Coronary artery (tissue), 2 donors: ENCODE data around the gene PSAT1.

Experiments
- DNase-seq: peaks from one replicate; pipeline ENCODE4 v3.0.0-alpha.2; 2017; ENCODE audit warnings: low spot score
- H3K27ac ChIP-seq, 2 donors: fragments of 200-600 bp; sonication (generic); one replicate each; pipeline ENCODE4 v1.5.1; 2016 to 2019
- H3K4me3 ChIP-seq: fragments of 200-600 bp; sonication (generic); 2 replicates; pipeline ENCODE4 v1.5.1; 2016; ENCODE audit warnings: mild to moderate bottlenecking, moderate library complexity
- CTCF ChIP-seq: fragments of 200-600 bp; sonication (generic); IDR thresholded peaks from one replicate; pipeline ENCODE4 v1.5.1; 2019; ENCODE audit warnings: antibody characterized with exemption

PSAT1 gene

GRCh38 chr9:78286125-78286524 is 10.8 kb upstream of the PSAT1 start:
- DNase-seq: no peak
- TF ChIP-seq CTCF: no peak
- Histone ChIP-seq H3K4me3 (no peak overlapping the region), H3K27ac (no peak overlapping the region)

DNA sequence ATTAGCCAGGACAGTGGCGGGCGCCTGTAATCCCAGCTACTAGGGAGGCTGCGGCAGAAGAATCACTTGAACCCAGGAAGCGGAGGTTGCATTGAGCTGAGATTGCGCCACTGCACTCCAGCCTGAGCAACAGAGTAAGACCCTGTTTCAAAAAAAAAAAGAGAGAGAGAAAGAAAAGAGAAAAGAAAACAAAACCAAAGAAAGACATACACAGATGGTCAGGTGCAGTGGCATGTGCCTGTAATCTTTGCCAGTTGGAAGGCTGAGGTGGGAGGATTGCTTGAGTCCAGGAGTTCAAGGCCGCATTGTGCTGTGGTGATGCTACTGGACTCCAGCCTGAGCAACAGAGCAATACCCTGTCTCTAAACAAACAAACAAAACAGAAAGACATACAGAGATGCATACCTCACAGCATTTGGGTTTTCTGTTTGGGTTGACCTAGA is 10.0 kb upstream of the PSAT1 start:
- H3K27ac ChIP-seq: no peak overlapping the region
- no peak for DNase-seq
- H3K4me3 ChIP-seq: no peak overlapping the region
- no peak for TF ChIP-seq CTCF

GRCh38 chr9:78288214-78288892 is 8.6 kb upstream of the PSAT1 start:
- H3K4me3 ChIP-seq: no peak overlapping the region
- DNase-seq: no peak
- H3K27ac ChIP-seq: no peak overlapping the region
- TF ChIP-seq CTCF: no peak

DNA sequence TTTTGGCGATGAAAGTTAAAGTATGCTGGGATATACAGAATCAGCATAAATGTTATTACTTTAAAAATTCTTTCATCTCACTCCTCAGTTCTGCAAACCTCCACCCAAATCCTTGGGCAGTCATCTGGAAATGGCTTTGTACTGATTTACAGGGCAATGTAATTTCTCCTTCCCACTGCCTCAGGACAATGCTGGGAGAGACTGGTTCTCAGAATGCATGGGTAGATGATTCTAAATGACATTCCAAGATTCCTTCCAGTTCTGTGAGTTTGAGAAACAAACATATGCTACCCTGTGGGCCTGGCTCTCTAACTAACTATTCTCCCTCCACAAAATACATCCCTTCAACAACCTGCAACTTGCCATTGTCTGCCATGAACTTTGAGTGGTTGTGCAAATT is 7.5 kb upstream of the PSAT1 start:
- Histone ChIP-seq H3K27ac (no peak overlapping the region), H3K4me3 (no peak overlapping the region)
- DNase-seq: no peak
- TF ChIP-seq CTCF: no peak

- H3K4me3 ChIP-seq: no peak overlapping the region
- TF ChIP-seq CTCF: no peak
- no peak for DNase-seq
- H3K27ac ChIP-seq: no peak overlapping the region
Measured at GRCh38 chr9:78291240-78291925, 5.5 kb upstream of the PSAT1 start.

- TF ChIP-seq CTCF: no peak
- H3K27ac ChIP-seq: no peak overlapping the region
- no peak for DNase-seq
- no peak overlapping the region for H3K4me3 ChIP-seq
Measured at GRCh38 chr9:78292026-78292425, 4.9 kb upstream of the PSAT1 start.
